Activated CD8-positive, alpha-beta memory T cell treated with anti-CD3 and anti-CD28 coated beads for 4 hours (primary cell): ENCODE results near the gene SORBS2.
"Not testable (repeated sequence)": the region's sequence is repeated elsewhere in the genome, so short reads cannot be mapped to it uniquely, and the experiment has no call there.

Source experiments
- DNase-seq, 2 donors: peaks; one replicate each; pipeline ENCODE4 v3.0.0-alpha.2; 2020; ENCODE audit warnings: low read depth in 2 of 2

SORBS2 gene

DNA sequence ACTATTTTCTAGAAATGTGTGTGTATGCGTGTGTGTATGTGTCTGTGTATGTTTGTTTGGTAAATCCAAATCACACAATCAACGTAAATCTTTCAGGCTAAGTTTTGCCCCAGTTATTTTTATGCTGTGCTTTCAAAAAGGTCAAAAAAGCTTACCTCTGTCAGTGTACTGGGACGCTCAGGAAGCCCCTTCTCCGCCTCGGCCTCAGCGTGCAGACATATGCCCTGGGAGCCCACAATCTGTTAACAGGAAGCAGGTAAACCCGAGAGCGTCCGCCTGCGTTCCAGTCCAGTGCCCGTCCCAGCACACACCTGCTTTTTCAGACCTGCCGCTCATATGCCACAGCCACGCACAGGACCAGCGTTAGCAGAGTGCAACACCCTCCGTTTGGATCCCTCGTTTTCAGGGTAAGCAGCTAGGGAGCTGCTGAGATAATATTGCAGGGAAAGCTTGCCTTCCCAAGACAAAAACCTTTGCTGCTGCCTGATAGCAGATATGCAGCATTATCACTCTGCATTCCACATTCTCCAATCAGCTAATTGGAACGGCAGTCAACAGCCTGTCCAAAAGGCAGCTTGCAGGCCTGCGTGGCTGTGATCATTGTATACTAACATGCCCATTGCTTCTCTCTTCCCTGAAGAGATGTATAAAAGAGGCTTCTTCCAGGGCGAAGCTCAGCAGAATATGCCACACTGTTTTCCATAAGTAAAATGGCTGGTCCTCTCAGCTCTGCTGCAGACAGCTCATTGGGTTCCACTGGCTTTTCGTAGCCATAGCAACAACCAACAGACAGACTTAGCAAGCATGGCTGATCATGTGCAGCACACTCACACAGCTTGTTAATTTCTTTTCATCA lies at the start of gene SORBS2:
TSS of gene SORBS2 (minus strand) at position 686 of the 856 bp plus-strand sequence. CDS start 121,623 bp downstream, outside the sequence.
- no peak for DNase-seq

DNA sequence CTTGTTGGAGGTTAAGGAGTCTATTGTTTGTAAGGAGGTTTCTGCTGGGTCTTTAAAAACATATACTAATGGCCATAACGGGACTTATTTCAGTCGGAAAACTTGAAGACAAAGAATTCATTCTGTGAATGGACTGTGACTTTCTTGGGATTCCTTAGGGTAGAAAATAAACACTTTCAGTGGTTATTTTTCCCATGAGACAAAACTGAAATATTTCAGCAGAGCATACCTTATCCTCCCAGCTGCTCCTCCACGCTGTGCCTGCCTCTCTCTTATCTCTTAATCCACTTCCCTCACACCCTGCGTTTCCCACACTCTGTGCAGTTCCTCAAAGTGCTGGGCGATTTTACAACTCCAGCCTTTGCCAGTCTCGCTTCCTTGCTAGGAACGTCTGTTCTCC lies 47.1 kb upstream of the SORBS2 start:
- no peak for DNase-seq

GRCh38 chr4:185857561-185857960 lies 45.6 kb upstream of the SORBS2 start:
- not testable (repeated sequence) for DNase-seq

DNA sequence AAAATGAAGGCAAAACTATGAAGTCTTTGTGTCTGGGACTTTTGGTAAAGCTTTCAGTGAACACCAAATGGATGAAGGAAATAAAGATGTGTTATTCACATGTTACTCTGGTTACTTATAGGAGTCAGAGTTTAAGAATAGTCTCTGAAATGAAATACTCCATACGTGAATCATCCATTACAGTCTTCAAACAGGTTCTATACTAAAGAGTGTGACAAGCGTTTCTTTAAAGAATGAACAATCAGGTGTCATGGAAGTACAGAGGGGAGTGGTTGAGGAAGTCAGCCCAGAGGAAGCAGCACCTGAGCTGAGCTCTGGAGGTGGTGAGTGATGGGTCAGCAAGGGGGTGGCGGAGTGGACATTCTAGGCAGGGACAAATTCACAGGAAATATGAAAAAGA lies 41.8 kb upstream of the SORBS2 start:
- DNase-seq, result no peak

DNA sequence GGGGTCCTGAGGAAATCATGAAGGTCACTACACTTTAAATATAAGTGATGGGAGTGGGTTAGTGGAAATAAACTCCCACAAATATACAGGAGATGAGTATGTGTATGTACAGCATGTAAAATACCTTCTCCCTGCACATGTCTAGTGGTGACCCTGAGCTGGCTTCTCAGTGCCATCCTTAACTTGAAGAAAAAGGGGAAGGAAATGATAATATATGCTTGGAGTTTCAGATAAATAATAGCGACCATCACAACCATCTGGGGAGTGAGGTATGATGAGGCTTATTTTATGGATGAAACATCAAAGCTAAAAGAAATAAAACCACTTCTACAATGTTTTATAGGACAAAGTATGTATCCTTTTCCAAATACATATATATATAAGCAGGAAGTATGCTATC lies 41.0 kb upstream of the SORBS2 start:
- DNase-seq, result no peak

- no peak for DNase-seq
Measured at GRCh38 chr4:185849664-185850550, 37.9 kb upstream of the SORBS2 start.

DNA sequence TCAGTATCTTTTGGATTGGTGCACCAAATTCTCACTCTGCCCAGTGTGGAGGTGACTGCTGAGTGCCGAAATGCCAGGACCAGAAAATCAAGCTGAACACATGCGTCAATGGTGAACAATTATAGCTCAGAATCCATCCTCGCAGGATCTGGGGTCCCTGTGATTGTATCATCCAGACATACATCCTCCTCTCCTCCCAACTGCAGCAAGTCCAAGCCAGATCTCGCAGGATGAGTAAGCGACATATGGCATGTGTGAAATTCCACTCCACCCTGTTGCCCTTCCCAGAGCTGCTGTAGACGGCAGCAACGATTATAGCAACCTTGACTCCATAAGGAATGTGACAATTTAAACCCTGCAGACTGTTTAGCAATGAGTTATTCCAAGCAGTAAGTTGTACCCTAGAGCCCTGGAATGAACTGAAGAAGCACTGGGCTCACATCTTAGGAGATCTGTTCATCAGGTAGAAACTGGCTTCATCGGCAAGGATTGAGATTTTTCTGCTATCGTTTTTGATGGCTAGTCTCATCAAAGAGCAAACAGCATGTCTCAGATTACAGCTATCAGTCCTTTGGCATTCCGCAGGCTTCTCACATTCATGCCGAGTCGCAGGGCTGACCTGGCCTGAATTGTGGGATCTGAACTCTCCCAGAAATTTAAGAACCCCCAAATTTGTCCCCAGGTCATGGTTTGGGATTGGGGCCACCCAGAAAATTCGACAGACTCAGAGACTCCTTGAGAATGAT lies 35.5 kb upstream of the SORBS2 start:
- DNase-seq, result no peak

DNA sequence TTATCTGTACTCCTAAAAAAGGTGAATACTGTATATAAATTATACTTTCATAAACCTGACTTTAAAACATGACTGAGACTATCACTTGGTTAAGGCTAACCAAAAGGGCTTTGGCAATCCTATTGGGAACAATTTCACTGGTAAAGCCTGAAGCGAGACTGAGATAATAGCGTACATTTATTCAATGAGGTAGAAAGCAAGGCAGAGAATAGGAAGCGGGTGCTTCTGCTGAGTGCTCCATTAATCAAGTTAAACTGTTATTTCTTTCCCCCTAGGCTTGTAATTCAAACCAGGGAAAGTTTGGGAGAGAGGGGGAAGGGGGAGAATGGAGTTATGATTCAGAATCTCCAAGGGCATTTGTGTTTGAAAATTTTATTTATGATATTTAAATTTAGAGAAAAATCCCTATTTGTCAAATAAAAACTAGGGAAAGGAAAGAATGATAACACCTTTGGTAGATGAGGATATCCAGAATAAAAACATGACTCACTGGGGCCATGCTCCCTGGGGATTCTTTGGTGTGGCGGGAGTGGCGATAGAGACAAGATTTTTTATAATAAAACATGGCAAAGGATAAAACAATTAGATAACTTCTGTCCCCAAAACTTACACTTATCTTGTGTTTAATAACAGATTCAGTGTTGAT lies 34.6 kb upstream of the SORBS2 start:
- no peak for DNase-seq

DNA sequence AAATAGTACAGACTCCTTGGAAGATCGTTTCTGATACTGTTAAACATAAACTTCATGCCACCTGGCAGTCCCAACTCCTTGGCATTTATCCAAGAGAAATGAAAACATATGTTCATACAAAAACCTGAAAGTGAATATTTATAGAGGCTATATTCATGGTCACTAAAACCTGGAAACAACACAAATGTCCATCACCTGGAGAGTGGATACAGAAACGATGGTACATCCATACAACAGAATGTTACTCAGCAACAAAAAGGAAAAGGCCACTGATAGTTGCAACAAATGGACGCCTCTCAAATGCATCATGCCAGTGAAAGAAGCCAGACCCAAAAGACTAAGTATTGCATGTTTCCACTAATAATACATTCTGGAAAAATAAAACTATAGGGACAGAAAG lies 34.0 kb upstream of the SORBS2 start:
- DNase-seq, result no peak

DNA sequence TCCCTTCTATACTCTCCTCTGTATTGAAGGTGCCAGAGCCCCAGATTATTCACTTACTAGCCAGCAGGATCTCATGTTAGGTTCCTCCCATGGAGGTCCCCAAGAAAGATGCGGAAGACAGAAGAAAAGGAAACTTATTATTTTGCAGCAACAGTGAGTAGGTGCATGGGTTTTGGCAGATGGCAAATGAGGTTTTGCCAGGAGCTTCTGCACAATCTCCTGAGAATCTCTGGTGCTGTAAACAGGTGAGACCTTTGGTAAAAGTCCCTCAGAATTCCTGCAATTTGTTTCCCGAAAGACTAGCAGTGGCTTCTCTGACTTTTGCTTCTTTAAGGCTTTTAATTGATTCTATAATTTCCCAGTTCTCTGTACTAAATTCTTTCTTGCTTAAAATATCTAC lies 29.5 kb upstream of the SORBS2 start:
- DNase-seq, result no peak

DNA sequence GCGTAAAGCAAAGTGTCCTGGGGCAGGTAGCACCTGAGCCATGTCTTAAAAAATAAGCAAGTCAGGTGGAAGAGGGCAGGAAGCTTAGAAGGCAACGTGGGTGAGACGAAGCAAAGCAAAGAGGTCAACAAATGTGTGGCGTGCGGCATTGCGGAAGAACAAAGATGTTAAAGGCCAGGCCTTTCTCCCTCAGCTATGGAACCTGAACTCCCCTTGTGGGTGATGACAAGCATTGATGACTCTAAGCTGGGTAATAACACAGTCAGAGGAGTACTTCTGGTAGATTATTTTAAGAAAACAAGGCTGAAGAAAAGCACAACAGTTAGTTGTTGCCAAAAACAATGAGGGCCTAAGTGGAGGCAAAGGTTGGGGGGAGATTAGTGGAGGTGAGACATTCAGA lies 29.0 kb upstream of the SORBS2 start:
- no peak for DNase-seq

DNA sequence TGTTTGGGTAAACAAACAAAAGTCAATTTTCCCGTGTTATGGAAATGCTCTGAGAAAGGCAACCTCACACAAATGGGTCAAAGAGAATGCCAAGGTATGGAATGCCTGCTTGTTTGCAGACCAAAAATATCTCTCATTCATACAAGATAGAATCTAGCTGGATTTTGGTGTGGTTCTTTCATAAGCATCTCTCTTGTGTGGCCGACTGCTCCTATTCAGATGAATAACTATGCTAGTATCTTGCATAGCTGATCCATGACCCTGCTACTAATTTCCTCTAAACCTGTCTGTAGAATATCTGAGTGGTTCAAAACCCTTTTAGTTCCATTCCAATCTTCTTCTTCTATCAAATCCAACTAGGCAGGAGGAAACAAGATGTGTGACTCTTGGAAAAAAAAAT lies 28.2 kb upstream of the SORBS2 start:
- DNase-seq, result no peak

GRCh38 chr4:185839770-185840169 lies 27.8 kb upstream of the SORBS2 start:
- DNase-seq, result no peak

- no peak for DNase-seq
Measured at GRCh38 chr4:185839194-185839712, 27.3 kb upstream of the SORBS2 start.

GRCh38 chr4:185838514-185839193 lies 26.7 kb upstream of the SORBS2 start:
- no peak for DNase-seq

DNA sequence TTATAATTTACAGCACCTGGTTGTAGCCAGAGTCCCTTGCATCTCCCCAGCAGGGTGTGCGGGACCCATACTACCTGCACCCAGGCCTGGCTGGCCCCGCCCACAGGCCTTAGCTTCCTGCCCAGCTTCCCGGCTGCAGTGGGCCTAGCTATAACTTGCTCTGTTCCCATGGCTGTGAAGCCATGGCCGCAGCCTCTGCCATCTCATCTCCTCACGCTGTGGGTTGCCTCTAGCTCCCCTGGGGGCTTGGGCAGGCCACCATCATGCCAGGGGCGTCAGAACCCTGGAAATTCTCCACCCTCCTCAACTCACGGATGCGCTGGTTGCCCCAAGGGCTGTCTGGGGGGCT lies 26.1 kb upstream of the SORBS2 start:
- DNase-seq, result no peak

- no peak for DNase-seq
Measured at GRCh38 chr4:185837415-185838103, 25.6 kb upstream of the SORBS2 start.

- no peak for DNase-seq
Measured at GRCh38 chr4:185836241-185837084, 24.5 kb upstream of the SORBS2 start.

DNA sequence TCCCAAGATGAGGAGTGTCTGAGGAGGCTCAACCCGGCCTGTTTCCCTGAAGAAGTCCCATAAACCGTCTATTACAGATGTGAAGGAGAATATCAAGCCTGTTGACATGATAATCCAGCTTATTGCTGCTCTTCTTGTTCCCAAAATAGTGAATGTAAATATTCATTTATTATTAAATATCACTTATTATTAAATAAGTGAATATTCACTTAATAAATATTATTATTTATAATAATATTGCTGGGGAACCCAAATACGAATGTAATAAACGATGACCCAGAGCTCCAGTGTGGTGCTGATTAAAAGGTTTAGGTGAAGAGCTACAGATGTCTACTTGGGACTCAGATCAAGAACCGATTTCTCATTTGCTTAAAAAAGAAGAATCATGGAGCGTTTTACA lies 23.8 kb upstream of the SORBS2 start:
- DNase-seq, result no peak
